Stomach (tissue), 19 donors: ENCODE measurements around the gene NOVA1. TPM values are rescaled to one million over a fixed set of nuclear protein-coding genes. Genes with fewer than 3 reads are reported as not detected.
A peak's percentile ranks its signal among the peaks of the same experiment; 100 is the strongest.
"Not testable (repeated sequence)": the region's sequence is repeated elsewhere in the genome, so short reads cannot be mapped to it uniquely, and the experiment has no call there.

Source experiments
- DNase-seq, 2 donors: peaks; one replicate each; pipeline versions ENCODE4 v3.0.0 to v3.0.0-alpha.2; 2013 to 2019
- H3K27ac ChIP-seq, 5 donors: fragments of 200-600 bp in 4 of 5; sonication (generic) in 4 of 5; one replicate each; pipeline ENCODE4 v1.5.1; 2013 to 2019; ENCODE audit warnings: mild to moderate bottlenecking in 1 of 5, moderate library complexity in 1 of 5
- H3K27me3 ChIP-seq, 3 donors: fragments of 200-600 bp; sonication (generic); one replicate each; pipeline ENCODE4 v1.5.1; 2017 to 2019; ENCODE audit warnings: mixed run types in 1 of 3
- H3K36me3 ChIP-seq, 4 donors: fragments of 200-600 bp; sonication (generic); 1 replicate in 3 of 4; 2 replicates in 1 of 4; pipeline ENCODE4 v1.5.1; 2016 to 2019
- H3K4me1 ChIP-seq, 4 donors: fragments of 200-600 bp; sonication (generic); one replicate each; pipeline ENCODE4 v1.5.1; 2016 to 2019
- H3K4me3 ChIP-seq, 4 donors: fragments of 200-600 bp; sonication (generic) in 3 of 4; one replicate each; pipeline ENCODE4 v1.5.1; 2016 to 2019; ENCODE audit warnings: mild to moderate bottlenecking in 1 of 4
- H3K9me3 ChIP-seq, 4 donors: fragments of 200-600 bp; sonication (generic); one replicate each; pipeline ENCODE4 v1.5.1; 2016 to 2019
- CTCF ChIP-seq, 7 experiments: fragments of 450-650 bp in 4 of 7; fragments of 200-600 bp in 3 of 7; sonication (generic) in 3 of 7; IDR thresholded peaks; one replicate each; pipeline ENCODE4 v1.5.1; 2016 to 2019; ENCODE audit warnings: antibody characterized with exemption in 7 of 7, control low read depth in 2 of 7, mild to moderate bottlenecking in 1 of 7
- EP300 ChIP-seq: sonication (generic); formaldehyde crosslinking; IDR thresholded peaks from one replicate; pipeline ENCODE4 v1.6.1; 2017; ENCODE audit warnings: antibody characterized with exemption
- POLR2A ChIP-seq, 4 donors: fragments of 450-650 bp; IDR thresholded peaks; one replicate each; pipeline ENCODE4 v1.6.1; 2016; ENCODE audit warnings: antibody characterized with exemption in 4 of 4, control low read depth in 2 of 4, mild to moderate bottlenecking in 1 of 4, moderate library complexity in 1 of 4
- POLR2AphosphoS5 ChIP-seq, 3 donors: sonication (generic); formaldehyde crosslinking; IDR thresholded peaks; one replicate each; pipeline ENCODE4 v1.6.1; 2016; ENCODE audit warnings: antibody characterized with exemption in 3 of 3
- WGBS, 5 donors: extraction: QIAGEN DNeasy Blood & Tissue Kit in 3 of 5; methylation state at CpG; one replicate each; pipeline versions ENCODE4 v1.1.5 to v1.1.7; 2013 to 2018; 5-methylcytosine and 5-hydroxymethylcytosine counted together
- intact Hi-C: fragments of 100-400 bp; cut with DNase I; formaldehyde crosslinking; loops from one replicate; pipeline ENCODE4 v1.15.1; 2023; ENCODE audit warnings: low total_unique reads
- long read RNA-seq, 10 donors: transcript quantifications; one replicate each; lab custom pipeline, GENCODE V29; 2026
- polyA plus RNA-seq, 3 donors: library from polyadenylated mRNA; stranded (reverse); fragments of 200-250 nt; gene quantifications; one replicate each; pipeline ENCODE4 v1.2.3, GENCODE V29; 2013
- total RNA-seq, 5 donors: library from RNA; depleted of rRNA; stranded (reverse); fragments of >200 nt; gene quantifications; one replicate each; pipeline versions ENCODE4 v1.1.0 to v1.2.3, GENCODE V29; 2014 to 2016
- donor health status: healthy with polysubstance abuse.
- donor health status: Bipolar disorder and iron deficiency.
- donor health status: healthy.

The NOVA1 gene
- total RNA-seq: 10 to 100 TPM in 3 of 5 donors, 1 to 10 TPM in 2; 2.6 to 25.1 (median 11.2) TPM
- 1 to 10 TPM; 1.0 to 7.5 (median 1.1) TPM for polyA plus RNA-seq
- long read RNA-seq, donor 1, full-length matches to known transcripts: 3 of 3 reads
- long read RNA-seq, donor 1, partial matches to known transcripts: 0 of 3 reads
- long read RNA-seq, donor 1, other reads (novel, unspliced or antisense): 0 of 3 reads
- long read RNA-seq, donor 2, partial matches to known transcripts: 0 of 1 reads
- long read RNA-seq, donor 2, other reads (novel, unspliced or antisense): 0 of 1 reads
- long read RNA-seq, donor 3, partial matches to known transcripts: 0 of 4 reads
- long read RNA-seq, donor 3, other reads (novel, unspliced or antisense): 0 of 4 reads
- long read RNA-seq, donor 4: 0 reads
- long read RNA-seq, donor 5, partial matches to known transcripts: 0 of 3 reads
- long read RNA-seq, donor 5, other reads (novel, unspliced or antisense): 0 of 3 reads
- long read RNA-seq, donor 6, full-length matches to known transcripts: 4 of 4 reads
- long read RNA-seq, donor 6, partial matches to known transcripts: 0 of 4 reads
- long read RNA-seq, donor 6, other reads (novel, unspliced or antisense): 0 of 4 reads
- long read RNA-seq, donor 7, partial matches to known transcripts: 0 of 5 reads
- long read RNA-seq, donor 7, other reads (novel, unspliced or antisense): 0 of 5 reads
- long read RNA-seq, donor 8, partial matches to known transcripts: 0 of 2 reads
- long read RNA-seq, donor 8, other reads (novel, unspliced or antisense): 0 of 2 reads
- long read RNA-seq, donor 9, partial matches to known transcripts: 7 of 8 reads
- long read RNA-seq, donor 9, other reads (novel, unspliced or antisense): 0 of 8 reads
- long read RNA-seq, donor 10, partial matches to known transcripts: 0 of 3 reads
- long read RNA-seq, donor 10, other reads (novel, unspliced or antisense): 0 of 3 reads

GRCh38 chr14:26597589-26598080 is at the start of gene NOVA1:
Gene NOVA1, minus strand, starts transcription at chr14:26598033. Its CDS starts 597 bp downstream, at chr14:26597436.
- WGBS, 5 donors: 1 to 3% (median 3%) methylated on average over 35 to 36 of the region's 36 CpGs
- Histone ChIP-seq H3K36me3 (no peaks in the 10 kb centered on the region), H3K4me3 (peak within 1 kb of the TSS; percentile 66 to 88 (median 66)), H3K9me3 (no peaks in the 10 kb centered on the region), H3K27ac (peak within 1 kb of the TSS; percentile 77 to 92 (median 81)), H3K27me3 (peaks cover 0 to 39% (median 23%) of the 10 kb centered on the region in 3 donors), H3K4me1 (peaks cover 0 to 16% (median 8%) of the 10 kb centered on the region in 4 donors)
- no peak for TF ChIP-seq POLR2AphosphoS5 (IDR thresholded peaks at IDR 0.05)
- TF ChIP-seq CTCF (IDR thresholded peaks at IDR 0.05): no peak
- TF ChIP-seq EP300: no peak
- no peak for TF ChIP-seq POLR2A (IDR thresholded peaks at IDR 0.05)
- intact Hi-C loops: no loop called here
- no peak for DNase-seq

GRCh38 chr14:26645057-26645456 is 47.2 kb upstream of the NOVA1 start:
- H3K27me3 ChIP-seq, H3K4me3 ChIP-seq, H3K4me1 ChIP-seq, H3K9me3 ChIP-seq, H3K27ac ChIP-seq, DNase-seq, intact Hi-C loops, H3K36me3 ChIP-seq: not testable (repeated sequence)
- WGBS, 5 donors: 78 to 86% (median 82%) methylated on average over 5 of the region's 5 CpGs

- TF ChIP-seq POLR2AphosphoS5 (IDR thresholded peaks at IDR 0.05): no peak
- TF ChIP-seq CTCF (IDR thresholded peaks at IDR 0.05): no peak
- no peak for TF ChIP-seq EP300
- no peak for TF ChIP-seq POLR2A (IDR thresholded peaks at IDR 0.05)
- no peaks in the 10 kb centered on the region for H3K4me1 ChIP-seq
- no peak overlapping the region for H3K4me3 ChIP-seq
- no peaks in the 10 kb centered on the region for H3K9me3 ChIP-seq
- H3K27ac ChIP-seq: no peak overlapping the region
- intact Hi-C loops: no loop called here
- no peaks in the 10 kb centered on the region for H3K27me3 ChIP-seq
- 45 to 58% (median 52%) methylated on average over 5 of the region's 5 CpGs for WGBS, 5 donors
- no peaks in the 10 kb centered on the region for H3K36me3 ChIP-seq
- DNase-seq: peak in 1 of 2 donors; percentile 29
These were observed 38.7 kb upstream of the NOVA1 start for GRCh38 chr14:26636561-26636960.

GRCh38 chr14:26634946-26635345 is 37.1 kb upstream of the NOVA1 start:
- H3K27me3 ChIP-seq, H3K4me3 ChIP-seq, DNase-seq, H3K9me3 ChIP-seq, H3K36me3 ChIP-seq, H3K27ac ChIP-seq, H3K4me1 ChIP-seq, intact Hi-C loops: not testable (repeated sequence)
- 79 to 91% (median 84%) methylated on average over 25 of the region's 25 CpGs for WGBS, 5 donors

GRCh38 chr14:26626256-26626655 is 28.4 kb upstream of the NOVA1 start:
- no peaks in the 10 kb centered on the region for H3K4me1 ChIP-seq
- intact Hi-C loops: no loop called here
- H3K27ac ChIP-seq: no peak overlapping the region
- H3K9me3 ChIP-seq: no peaks in the 10 kb centered on the region
- no peaks in the 10 kb centered on the region for H3K27me3 ChIP-seq
- TF ChIP-seq EP300: no peak
- TF ChIP-seq POLR2AphosphoS5 (IDR thresholded peaks at IDR 0.05): no peak
- TF ChIP-seq POLR2A (IDR thresholded peaks at IDR 0.05): no peak
- TF ChIP-seq CTCF (IDR thresholded peaks at IDR 0.05): no peak
- no peaks in the 10 kb centered on the region for H3K36me3 ChIP-seq
- no peak for DNase-seq
- H3K4me3 ChIP-seq: no peak overlapping the region
